Measurements from ENCODE around the gene DNAJB6.

DNA sequence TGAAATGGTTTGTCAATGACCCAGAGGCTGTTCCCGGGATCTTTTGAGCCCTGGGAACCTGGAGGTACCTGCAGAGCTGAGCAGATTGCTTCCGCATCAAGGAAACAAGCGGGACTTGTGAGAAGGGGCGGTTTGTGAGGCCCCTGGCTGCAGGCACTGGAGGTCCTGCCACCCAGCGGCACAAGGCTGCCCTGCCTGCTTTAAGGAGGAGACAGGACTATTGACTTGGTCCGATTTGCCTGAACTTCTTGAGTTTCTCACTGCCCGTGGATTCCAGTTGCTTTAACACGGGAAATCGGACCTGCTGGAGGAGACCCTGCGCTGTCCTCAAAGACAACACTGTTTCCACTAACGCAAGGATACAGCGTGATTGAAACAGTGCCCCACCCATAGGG lies 130.1 kb downstream of the DNAJB6 start:
- TF ChIP-seq, protein P1, sequence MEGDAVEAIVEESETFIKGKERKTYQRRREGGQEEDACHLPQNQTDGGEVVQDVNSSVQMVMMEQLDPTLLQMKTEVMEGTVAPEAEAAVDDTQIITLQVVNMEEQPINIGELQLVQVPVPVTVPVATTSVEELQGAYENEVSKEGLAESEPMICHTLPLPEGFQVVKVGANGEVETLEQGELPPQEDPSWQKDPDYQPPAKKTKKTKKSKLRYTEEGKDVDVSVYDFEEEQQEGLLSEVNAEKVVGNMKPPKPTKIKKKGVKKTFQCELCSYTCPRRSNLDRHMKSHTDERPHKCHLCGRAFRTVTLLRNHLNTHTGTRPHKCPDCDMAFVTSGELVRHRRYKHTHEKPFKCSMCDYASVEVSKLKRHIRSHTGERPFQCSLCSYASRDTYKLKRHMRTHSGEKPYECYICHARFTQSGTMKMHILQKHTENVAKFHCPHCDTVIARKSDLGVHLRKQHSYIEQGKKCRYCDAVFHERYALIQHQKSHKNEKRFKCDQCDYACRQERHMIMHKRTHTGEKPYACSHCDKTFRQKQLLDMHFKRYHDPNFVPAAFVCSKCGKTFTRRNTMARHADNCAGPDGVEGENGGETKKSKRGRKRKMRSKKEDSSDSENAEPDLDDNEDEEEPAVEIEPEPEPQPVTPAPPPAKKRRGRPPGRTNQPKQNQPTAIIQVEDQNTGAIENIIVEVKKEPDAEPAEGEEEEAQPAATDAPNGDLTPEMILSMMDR (IDR thresholded peaks at IDR 0.05) = no peak
- no peak for TF ChIP-seq POLR2A (IDR thresholded peaks at IDR 0.05)

All from lower leg skin (tissue), 3 donors.